NOMO-1 (cell line): ENCODE results near the gene FAT1.

Experiments used
- DNase-seq, 2 experiments: peaks; one replicate each; lab custom pipeline; 2025; ENCODE audit not compliant: unreplicated experiment in 2 of 2; lab: John Stamatoyannopoulos, UW

FAT1 gene

DNA sequence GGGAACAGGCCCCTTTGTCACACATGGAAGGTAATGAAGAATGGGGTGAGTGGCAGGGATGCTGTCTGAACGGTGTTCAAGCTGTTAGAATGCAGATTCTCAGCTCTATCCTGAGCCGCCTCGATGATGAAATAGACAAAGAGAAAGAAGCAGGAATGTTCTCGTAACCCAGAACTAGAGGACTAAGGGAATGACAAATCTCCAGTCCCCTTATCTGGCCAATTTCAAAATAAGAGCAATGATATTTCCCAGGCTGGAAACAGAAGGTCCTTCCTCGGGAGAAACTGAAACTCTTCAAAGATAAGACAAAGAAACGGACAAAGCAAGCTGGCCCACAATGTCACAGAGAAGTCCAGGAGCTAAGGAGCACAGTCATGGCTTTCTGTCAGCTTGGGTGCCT, 138.7 kb downstream of the FAT1 start:
- DNase-seq, result no peak

DNA sequence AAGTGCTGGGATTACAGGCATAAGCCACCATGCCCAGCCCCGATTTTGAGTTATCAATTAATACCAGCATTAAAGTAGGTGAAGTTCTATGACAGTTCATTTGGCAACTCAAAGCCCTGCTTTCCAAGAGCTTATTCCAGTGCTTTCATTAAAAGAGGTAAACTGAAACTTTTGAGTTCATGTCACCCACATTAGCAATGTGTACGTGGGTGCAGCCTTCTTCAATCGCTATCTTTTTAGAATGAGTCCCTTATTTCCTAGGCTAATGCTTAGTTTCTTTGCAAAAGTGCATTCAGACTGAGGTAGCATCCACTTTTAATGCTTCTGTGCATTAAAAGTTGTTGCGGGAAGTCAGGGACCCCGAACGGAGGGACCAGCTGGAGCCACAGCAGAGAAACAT, 142.2 kb downstream of the FAT1 start:
- no peak for DNase-seq

DNA sequence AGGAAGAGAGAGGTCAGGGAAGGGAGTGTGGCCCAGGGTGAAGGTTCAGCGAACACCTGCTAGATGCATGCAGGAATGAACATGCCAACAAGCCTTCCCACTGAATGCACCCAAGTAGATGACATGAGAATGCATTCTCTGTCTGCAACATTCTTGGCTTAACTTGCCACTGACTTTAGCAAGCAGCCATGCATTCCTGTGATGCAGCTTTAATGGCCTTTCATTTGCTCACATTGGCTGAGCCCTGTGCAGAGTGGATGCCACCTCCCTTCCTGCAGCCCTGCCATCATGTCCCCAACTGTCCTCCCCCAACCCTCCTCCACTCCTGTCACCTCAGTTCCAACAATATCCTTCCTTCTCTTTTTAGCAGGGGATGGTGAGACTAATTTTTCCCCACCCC, 143.0 kb downstream of the FAT1 start:
- no peak for DNase-seq

DNA sequence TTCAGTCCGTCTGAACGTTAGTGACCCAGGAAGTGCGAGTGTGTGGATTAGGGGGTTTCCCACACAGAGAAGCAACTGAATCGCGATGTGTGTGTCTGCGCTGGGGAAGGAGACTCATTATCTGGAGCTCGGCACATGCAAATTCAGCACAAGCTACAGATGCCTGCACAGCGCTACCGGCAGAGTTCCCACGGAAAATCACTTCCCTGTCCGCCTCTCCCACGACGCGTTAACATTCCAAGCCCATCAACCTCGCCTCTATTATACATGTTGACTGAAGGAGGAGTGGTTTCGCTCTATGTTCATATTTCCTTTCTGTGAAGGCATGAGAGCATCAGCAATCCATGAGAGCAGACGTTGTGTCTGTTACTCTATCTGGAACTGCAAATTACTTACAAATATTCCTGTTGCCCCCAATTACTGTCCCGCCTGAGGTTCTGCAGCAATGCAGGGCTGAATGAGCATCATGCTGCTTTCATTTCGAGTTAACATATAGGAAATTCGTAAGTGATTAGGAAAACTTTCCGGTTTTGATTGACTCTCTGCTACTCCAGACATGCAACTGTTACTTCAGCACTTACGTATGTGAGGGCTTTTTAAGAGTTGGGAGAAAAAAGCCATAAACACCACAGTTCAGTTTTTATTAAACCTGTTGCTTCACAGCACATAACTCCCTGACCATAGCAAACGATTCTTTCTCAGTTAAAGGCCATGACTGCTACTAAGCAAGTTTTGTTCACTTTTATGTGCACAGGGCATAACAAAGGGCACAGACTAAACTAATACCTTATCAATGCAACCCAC, 153.3 kb downstream of the FAT1 start:
- no peak for DNase-seq

DNA sequence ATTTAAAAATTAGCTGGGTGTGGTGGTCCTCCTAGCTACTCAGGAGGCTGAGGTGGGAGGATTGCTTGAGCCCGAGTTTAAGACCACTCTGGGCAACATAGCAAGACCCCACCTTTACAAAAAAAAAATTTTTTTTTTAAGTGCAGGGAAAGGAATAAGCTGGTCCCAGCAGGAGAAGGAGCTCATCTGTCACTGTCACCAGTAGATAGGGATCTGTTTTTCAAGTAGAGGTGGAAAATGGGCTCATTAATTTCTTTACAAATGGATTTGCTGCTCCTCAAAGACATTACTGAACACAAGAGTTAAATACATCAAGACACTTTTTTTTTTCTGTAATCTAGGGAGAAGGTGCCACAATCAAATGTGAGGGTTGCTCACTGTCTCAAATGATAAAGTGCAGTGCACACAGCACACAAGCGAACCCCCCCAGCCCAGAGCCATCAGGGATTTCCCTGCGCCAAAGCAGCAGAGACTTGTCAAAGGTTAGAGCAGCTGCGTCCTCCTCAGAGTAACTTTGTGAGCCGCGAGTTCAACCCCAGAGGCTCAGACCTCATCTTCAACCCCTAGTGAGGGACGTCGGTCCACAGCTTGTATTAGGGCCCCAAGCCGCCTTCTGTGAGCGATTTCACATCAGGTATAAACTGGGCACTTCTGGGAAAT, 154.0 kb downstream of the FAT1 start:
- DNase-seq, result no peak

DNA sequence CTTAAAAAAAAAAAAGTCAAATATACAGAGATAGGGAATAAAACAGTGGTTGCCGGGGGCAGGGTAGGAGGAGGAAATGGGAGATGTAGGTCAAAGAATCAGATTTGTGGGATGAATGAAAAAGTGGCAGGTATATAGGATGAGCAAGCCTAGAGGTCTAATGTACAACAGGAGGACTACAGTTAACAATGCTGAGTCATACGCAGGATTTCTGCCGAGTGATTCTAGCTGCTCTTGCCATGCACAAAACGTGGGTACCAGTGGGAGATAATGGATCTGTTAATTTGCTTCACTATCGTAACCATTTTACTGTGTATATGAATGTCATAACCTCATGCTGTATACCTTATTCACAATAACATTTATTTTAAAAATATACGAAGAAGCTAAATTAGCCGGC, 157.6 kb downstream of the FAT1 start:
- DNase-seq, result no peak

DNA sequence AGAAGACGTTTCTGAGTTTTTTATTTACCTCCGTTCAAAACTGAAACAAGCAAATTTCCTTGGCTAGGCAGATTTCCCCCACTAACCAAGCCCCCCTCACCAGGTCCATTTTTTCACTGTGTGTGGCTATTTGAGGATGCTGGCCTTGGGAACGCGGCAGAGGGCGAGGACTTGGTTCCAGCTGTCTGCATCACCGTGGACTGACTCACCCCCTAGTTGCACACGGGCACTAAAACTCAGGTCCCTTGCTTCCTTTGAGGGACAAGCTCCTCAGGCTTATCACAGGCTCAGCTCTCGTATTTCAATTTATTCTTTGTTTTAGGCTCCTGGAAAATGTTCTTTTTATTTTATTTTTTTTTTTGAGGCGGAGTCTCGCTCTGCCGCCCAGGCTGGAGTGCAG, 159.9 kb downstream of the FAT1 start:
- DNase-seq, result no peak

DNA sequence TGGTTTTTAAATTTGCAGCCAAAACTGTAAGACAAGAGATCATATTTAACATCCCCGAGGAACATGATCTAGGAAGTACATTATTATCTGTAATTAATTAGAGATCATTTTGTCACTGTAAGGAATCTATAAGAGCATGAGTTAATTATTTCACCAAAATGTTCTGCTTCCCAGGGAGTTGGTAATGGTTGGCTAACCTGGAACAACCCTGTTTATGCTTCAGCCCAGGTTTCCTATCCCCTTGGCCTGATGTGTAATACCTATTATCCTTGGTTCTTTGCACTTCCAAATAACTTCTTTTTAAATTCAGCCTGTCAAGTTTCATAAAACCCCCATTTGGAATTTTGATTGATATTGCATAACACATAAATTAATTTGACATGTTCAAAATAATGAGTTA, 161.9 kb downstream of the FAT1 start:
- DNase-seq, result no peak

- no peak for DNase-seq
These were observed 163.0 kb downstream of the FAT1 start for GRCh38 chr4:186560647-186561046.

- DNase-seq, result no peak
These were observed 166.2 kb downstream of the FAT1 start for GRCh38 chr4:186557486-186557885.

GRCh38 chr4:186557061-186557460, 166.6 kb downstream of the FAT1 start:
- no peak for DNase-seq

- no peak for DNase-seq
These were observed 168.5 kb downstream of the FAT1 start, which contains the start of gene MTNR1A for GRCh38 chr4:186554914-186555827. Gene MTNR1A (minus strand): TSS chr4:186555567. CDS start chr4:186555365, 202 bp downstream.

DNA sequence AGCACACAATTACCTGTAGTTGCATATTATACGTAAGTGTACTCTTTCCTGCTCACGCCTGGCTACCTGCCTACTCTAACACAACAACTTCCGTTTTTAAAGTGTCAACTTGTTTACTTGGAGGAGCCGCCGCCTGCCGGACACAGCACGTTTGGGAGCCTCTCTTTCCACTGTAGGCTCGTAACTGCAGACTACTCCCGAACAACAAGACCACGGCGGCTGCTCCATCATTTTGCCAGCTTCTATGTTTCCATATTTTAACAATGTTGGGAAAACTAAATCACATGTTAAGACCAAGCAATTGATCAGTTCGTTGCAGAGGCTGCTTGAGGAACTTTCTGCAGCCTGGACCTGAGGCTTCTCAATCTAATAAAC, 169.1 kb downstream of the FAT1 start:
- no peak for DNase-seq

DNA sequence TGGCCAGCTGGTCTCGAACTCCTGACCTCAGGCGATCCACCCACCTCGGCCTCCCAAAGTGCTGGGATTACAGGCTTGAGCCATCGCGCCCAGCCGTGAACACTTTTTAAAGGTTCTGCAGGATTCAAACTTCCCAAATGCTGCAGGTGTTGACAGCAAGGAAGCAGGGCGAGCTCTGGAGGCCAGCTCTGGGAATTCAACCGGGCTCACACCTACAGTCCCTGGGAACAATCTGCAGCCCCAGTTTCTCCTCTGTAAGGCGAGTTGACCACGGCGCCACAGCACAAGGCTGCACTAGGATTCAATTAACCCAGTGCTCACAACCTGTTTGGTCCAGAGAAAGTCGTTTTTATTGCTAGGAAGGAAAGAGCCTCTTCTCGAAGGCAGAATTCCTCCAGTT, 169.9 kb downstream of the FAT1 start:
- DNase-seq, result no peak

DNA sequence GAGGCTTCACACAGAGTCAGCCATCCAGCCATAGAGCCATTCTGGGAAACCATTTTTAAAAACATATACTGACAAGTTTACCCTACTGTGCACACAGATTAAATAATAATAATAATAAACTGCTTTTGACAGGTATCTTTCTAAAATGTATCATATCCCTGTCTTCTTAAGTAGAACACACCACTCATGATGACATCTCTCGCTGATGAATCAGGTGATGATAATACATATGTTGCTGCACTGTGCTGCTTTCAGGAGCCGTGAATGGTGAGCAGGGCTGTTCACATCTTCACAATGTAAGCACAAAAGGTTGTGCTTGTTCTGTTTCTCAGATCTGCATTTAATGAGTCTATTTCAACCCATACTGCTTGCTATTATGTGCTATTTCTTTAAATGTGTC, 171.8 kb downstream of the FAT1 start:
- no peak for DNase-seq

DNA sequence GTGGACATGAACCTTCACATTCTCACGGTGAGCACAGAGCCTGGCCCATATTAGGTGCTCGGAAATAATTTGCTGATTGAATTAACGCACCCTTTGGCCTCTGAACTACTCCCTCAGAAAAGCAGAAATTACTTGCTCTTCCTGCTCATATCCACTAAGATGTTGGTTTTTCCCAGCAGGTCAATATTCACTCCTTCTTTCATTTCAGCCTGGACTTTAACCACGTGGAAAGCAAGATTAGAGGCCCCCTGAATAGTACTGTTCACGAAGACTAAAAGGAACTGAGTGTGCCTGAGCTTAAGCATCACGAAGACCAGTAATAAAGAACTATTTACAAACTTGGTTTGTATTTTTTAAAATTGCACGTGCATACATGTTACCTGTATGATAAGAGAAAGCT, 178.2 kb downstream of the FAT1 start:
- DNase-seq, result no peak

DNA sequence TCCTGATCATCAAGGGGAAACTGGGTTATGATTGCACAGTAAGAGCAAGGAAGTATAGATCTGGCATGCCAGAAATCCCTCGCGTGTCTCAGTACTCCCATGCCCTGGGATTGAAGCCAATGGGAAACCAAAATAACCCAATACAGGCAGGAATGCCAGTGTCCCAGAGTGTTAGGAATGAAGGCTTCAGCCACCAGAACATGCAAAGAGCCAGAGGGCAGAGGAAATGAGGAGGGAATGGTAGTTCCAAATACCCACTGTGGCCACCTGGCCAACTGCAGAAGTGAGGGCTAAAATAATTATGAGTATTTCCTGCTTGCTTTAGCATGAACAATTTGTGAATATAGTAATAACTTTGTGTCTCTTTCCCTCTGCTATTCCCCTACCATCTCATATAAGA, 180.4 kb downstream of the FAT1 start:
- no peak for DNase-seq

DNA sequence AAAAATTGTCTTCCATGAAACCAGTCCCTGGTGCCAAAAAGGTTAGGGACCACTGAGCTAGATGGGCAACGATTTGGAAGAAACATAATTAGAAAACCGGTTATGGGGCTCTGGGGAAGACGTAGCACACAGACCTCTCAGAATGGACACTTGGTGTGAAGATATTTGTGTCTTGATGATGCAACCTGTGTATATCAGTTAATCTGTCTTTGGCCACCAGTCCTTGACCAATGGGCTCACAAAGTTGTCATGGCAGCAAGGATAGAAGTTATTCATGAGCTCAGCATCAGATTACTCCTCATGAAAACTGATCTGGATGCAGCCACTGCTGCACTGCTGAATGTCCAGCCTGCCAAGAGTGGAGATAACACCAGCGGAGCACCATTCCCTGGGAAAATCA, 181.9 kb downstream of the FAT1 start:
- no peak for DNase-seq

DNA sequence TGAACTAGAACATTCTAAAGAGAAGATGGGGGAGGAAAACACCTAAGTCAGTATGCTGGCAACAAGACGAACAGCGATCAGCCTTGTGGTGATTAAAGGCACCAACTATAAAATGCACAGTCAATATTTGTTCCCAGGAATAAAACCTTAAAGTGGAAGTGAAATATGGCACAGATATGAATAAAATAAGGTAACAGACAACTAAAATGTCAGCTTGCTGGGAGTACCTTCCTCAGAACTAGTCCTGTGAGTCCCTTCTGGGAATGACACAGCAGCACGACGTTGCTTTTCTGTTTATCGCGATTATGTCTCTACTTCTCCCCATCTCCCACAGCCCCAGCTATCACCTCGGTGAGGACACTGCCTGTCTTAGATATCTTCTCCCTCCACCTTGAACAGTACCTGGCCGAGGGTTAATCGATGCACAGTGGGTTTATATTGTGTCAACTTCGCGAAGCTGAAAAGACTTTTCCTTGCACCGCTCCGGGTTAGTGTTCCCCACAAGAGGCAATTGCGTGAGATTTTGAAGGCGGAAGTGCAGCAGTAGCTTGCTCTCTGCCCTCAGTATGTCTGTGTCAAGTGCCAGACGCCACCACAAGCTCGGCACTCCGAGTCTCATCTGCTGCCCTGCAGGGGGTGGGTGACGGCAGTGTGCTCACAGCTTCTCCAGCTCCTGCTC, 185.7 kb downstream of the FAT1 start:
- no peak for DNase-seq
